GM21528 (cell line): ENCODE results near the gene SNX25.
A peak's percentile ranks its signal among the peaks of the same experiment; 100 is the strongest.
"Not testable (repeated sequence)": the region's sequence is repeated elsewhere in the genome, so short reads cannot be mapped to it uniquely, and the experiment has no call there.

Experiments used
- ATAC-seq: cut with Tn5 transposase; IDR thresholded peaks from one replicate; pipeline ENCODE4 v1.9.1; 2021; ENCODE audit warnings: mild to moderate bottlenecking, moderate library complexity; ENCODE audit not compliant: unreplicated experiment, low FRiP score

SNX25 gene

DNA sequence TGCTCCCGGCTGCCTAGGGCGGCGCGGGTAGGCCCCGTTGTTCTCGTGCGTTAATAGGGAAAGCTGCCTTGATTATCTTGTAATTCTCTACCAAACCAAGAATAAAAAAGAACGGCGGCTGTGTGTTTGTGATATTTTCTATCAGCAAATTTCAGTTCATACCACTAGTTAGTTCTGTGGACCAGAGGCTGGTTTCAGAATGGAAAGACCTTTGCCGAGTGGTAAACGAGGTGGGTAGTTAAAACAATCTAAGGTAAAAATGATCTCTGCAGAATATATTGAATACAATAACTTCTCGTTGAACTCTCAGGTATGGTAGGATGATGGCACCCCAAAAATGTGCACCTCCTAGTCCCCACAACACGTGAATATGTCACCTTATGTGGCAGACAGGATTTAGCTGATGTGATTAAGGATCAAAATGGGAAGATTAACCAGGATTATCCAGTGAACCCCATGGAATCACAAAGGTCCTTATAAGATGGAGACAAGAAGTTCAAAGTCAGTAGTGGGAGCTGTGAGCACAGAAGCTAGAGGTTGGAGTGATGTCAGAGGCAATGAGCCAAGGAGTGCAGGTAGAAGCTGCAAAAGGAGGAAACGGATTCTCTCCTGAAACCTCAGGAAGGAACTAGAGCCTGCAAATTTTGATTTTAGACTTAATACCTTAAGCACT lies 5.0 kb upstream of the SNX25 start:
- no peak for ATAC-seq

DNA sequence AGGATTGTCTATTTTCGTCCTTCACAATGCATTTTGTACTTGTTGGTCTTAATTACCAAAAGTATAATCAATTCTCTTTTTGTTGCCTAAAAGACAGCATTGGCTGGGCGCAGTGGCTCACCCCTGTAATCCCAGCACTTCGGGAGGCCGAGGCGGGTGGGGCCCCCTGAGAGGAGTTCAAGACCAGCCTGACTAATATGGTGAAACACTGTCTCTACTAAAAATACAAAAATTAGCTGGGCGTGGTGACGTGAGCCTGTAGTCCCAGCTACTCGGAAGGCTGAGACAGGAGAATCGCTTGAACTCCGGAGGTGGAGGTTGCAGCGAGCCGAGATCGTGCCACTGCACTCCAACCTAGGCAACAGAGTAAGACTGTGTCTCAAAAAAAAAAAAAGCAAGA lies 4.3 kb upstream of the SNX25 start:
- not testable (repeated sequence) for ATAC-seq

DNA sequence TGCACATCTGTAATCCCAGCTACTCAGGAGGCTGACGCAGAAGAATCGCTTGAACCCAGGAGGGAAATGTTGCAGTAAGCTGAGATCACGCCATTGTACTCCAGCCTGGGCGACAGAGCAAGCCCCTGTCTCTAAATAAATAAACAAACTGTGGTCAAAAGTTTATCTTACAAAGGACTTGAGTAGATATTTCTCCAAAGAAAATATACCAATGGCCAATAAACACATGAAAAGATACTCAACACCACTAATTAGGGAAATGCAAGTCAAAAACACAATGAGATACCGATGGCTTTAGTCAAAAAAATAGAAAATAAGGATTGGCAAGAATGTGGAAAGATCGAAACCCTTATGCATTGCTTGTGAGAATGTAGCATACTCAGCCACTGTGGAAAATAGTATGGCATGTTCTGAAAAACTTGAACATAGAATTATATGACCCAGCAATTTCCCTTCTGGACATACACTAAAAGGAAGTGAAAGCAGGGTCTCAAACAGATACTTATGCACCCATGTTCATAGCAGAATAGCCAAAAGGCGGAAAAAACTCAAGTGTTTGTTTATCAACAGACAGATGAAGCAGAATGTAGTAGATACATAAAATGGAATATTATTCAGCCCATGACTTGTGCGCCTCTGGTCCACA lies 3.6 kb upstream of the SNX25 start:
- no peak for ATAC-seq

DNA sequence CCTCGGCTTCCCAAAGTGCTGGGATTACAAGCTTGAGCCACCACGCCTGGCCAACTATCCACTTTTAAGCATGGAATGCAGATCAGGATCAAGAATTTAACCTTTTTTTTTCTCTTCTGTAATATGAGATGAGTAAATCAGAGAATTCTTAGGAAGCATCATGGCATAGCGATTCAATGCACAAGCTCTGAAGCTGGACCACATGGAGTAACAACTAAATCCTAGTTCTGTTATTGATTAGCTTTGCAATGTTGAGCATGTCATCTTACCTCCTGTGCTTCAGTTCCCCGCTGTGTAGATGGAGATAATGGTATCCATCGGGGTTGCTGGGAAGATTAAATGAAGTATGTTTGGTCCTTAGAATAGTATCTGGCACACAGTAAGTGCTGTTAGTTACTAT lies 1.9 kb upstream of the SNX25 start:
- ATAC-seq = no peak

DNA sequence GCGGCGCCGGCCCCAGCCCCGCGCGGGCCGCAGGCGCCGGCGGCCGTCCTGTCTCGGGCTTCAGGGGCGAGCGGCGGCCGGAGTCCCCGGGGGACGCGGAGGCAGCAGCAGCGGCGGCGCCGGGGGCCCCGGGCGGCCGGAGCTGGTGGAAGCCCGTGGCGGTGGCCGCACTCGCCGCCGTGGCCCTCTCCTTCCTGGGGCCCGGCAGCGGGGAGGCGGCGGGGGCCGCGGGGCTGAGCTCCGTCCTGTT lies 379 bp downstream of the SNX25 start:
- ATAC-seq = peak; percentile 12

DNA sequence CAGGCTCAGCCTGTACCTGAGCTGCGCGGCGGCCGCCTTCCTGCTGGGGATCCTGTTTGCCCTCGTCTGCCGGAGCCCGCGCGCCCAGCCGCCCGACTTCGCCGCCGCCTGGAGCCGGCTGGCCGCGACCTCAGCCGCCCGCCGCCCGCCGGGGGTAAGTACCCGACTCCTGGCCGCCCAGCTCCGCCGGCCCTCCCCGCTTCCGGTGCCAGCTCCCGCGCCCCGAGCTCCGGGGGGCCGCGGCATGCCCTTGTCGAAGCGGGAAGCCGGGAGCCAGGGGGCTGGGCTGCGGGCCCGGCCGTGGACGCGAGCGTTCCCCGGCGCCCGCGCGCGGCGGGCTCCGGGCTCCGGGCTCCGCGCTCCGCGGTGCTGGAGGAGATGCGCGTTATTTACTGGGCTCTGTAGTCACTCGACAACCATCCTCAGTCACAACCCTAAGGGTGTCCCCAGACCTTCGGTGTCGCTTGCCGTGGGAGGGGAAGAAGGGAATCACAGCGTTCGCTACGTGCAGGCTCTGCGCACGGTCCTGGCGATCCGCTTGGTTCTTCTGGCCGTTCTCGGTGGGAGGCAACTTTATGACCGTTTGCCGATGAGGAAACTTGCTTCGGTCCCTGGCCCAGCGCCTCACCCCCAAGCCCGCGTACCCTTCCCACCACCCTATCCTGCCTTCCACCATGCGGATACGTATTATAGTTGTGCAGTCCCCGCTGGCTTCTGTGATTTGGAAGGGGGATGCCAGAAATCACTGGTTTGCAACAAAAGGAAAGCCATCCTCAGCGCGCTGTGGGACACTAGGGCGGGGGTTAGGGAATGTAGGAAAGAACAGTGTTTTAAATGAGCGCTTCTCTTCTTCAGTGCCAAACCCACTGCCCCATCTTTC lies 944 bp downstream of the SNX25 start:
- ATAC-seq = peak; percentile 18

DNA sequence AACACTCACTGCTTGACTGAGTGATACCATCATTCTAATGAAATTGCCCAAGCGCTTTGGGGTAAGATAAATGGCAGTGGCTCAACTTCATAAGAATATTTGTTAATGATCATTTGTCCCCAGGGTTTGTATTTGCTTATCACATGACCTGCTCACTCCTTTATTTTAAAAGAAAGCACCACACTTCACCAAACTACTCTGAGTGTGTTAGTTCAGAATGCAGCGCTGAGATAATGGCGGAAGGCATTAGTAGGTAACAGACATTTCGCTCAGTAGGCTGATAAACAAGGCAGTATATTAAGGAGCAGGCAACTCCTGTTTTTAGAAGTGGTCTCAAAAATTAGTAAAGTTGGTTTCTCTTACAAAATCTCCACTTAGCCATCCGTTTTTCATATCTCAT lies 1.6 kb downstream of the SNX25 start:
- ATAC-seq = no peak

DNA sequence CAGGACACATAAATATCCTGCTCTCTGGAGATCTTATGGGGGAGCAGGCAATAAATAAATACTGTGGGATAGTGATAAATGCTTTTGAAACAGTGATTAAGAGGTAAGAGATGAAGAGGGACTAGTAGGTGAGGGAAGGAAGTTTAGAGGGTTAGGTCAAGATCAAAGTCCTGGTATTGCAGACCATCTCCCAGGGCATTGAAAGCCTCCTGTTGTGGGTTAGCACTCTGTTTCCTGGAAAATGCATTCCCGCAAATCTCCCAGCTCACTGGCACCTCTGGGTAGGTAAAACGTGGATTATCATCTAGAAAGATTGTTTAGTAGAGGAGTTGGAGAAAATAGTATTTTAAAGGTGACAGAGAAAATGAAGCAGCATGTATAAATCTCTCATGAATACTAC lies 2.2 kb downstream of the SNX25 start:
- ATAC-seq = no peak

DNA sequence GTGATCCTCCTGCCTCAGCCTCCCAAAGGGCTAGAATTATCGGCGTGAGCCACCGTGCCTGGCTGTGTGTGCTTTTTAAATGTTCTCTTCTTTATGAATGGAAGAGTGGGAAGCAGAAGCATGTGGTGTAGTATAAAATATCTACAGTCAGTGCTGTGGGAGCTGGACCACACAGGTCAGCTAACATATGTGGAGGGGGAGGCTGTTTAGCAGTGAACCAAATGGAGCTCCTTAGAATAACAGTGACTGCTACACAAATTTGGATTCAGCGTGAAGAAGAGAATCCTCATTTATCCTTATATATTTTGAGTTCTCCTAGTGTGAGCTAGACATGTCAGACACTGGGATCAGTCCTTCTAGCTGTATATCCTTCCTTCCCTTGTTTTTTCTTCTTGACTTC lies 3.2 kb downstream of the SNX25 start:
- ATAC-seq = no peak

DNA sequence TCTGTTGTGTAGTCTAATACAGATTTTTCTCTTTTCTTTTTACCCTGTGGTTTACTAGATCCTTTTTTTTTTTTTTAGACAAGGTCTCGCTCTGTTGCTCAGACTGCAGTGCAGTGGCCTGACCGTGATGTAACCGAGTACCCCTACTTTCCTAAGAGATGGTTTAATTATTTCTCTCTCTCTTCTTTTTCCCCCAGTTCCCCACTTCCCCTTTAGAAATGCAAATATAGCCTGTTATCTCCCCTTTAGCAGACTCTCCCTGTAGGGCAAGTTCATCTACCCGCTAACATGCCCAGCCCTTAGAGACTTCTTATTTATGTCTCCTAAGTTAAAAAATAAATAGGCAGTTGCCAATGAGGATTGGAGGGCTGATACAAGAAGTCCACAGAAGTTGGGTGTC lies 4.5 kb downstream of the SNX25 start:
- peak; percentile 53 for ATAC-seq

DNA sequence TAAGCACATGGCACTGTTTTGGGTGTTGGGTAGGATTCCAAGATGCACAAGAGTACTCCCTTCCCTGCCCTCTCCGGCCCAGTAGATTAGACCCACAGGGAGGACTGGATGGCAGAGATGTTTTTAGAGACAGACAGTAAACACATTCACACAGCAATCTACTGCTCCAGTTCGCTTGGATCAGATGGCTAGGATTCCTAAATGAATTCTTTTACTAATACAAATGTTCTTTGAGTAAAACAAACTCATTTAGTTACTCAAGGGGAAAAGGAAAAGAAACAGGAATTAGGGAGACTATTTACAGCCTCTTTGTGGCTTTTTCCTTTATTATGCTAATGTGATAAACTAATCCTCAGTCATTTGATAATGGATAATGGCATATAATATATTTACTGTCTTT lies 5.9 kb downstream of the SNX25 start:
- no peak for ATAC-seq

DNA sequence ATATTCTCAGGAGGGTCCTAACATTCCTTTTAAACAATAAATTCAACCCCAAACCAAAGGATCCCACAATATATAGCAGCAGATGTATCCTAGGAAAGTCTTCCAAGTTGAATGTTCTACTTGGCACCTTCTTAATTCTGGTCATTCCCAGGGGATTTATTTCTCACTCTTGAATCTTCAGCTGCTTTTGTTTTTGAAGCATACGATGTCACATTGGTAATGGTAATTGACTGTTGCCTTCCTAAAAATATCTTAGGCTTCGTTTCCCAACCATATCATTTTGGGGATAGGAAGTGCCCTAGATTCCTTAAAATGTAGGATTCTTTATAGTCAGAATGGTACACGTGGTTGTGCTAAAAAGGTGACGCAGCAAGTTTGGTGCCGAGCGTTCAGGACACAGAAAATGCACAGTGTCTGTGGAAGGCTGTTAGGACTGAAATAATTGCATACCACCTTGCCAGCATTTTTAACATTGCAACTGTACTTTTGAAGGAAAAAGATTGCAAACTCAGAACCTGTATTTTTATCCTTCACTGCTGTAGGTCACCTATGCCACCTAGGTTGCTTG lies 8.1 kb downstream of the SNX25 start:
- ATAC-seq = no peak

DNA sequence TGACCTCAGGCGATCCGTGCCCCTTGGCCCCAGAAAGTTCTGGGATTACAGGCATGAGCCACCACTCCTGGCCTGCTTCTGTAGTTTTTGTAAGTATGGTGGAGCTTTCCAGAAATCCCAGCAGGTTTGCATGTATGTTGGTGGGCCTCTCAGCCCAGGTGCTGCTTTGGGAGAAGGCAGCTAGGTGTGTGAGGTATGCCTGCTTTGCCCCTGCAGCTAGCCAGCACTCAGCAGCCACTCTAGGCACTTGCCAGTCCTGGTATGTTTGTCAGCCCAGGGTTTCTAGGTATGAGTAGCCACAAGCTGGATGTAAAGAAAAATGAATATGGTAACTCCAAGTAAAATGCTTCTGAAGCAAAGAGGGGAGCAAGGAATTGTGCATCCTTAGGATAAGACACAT lies 8.9 kb downstream of the SNX25 start:
- ATAC-seq = no peak

DNA sequence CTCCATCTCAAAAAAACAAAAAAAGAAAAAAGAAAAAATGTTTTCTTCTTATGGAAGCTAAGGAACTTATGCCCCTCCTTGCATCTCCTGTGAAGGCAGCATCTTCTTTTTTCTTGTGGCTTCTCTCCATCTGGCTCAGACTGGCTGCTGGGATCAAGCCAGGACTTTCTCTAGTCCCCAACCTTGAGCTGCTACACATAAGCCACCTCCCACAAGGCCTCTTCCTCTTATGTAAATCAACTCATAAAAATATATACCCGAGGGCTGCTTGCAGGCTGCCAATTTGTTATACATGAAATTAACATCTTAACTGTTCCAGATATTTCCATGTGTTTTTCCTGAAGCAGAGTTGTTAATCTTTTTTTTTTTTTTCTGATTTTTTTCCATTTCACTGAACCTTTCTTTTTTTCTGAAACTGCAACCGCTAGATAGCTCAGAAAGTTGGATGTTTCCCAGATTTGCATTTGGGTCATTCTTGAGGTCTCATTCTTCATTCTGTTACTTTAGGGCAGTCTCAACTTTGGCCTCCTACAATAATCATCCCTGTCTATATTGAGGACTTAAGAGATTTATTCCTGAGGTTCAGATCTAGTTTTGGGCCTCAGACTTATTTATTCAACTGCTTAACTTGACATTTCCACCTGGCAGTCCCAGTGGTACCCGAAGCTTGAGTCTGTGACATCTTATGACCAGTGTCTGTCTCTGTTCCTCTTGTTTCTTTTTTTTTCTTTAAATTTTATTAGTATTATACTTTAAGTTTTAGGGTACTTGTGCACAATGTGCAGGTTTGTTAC lies 10.3 kb downstream of the SNX25 start:
- peak; percentile 74 for ATAC-seq

DNA sequence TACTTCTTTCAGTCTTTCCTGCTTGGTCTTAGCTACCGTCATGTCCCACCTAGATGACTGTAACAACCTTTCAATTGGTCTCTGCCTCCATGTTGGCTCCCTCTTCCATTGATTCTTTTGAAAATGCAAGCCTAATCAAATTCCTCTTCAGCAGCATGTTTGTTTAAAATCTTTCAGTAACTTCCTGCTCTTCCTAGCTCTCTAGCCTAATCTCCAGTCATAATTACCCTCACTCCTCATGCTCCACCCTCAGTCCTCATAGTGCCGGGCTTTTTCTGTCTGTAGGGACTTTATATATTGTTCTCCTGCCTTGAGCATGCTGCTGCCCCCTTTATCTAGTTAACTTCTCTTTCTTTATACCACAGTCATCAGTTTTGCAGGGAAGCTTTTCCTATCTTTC lies 12.1 kb downstream of the SNX25 start:
- no peak for ATAC-seq

DNA sequence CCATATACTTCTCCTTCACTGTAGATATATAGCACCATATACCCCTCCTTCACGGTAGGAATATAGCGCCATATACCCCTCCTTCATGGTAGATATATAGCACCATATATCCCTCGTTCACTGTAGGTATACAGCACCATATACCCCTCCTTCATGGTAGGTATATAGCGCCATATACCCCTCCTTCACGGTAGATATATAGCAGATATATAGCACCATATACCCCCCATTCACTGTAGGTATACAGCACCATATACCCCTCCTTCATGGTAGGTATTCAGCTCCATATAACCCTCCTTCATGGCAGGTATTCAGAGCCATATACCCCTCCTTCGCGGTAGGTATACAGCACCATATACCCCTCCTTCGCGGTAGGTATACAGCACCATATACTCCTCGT lies 12.5 kb downstream of the SNX25 start:
- ATAC-seq = no peak

DNA sequence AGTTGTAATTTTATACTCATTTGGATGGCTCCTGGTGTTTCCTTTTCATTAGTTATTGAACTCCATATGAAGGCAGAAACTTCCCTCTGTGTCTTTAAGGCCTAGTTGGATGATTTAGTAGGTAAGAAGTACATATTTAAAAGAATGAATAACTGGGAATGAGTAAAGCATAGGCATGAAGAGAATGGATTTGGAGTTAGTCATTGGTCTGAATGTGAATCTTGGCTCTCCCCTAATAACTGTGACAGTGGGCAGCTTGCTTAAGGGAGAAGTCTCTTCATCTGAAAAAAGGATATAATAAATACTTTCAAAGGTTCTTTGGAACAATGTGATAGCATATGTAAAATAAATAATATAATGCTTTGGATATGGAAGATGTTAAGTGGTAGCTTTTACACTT lies 13.2 kb downstream of the SNX25 start:
- no peak for ATAC-seq

DNA sequence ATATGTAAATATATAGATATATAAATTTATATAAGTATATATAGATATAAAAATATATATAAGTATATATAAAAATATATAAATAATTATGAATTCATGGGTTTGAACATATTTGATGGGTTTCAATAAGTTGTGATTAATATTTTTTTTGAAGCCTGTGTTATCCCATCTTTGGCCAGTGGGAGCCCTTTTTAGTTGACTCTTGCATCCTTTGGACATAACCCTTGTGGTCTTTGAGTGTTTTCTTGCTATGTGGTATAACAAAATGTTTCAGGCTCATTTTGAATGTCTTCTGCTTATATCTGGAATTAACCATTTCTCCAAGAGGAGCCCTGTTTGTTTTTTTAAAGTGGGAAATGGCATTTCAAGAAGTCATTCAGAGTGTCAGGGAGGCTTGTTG lies 15.2 kb downstream of the SNX25 start:
- no peak for ATAC-seq

DNA sequence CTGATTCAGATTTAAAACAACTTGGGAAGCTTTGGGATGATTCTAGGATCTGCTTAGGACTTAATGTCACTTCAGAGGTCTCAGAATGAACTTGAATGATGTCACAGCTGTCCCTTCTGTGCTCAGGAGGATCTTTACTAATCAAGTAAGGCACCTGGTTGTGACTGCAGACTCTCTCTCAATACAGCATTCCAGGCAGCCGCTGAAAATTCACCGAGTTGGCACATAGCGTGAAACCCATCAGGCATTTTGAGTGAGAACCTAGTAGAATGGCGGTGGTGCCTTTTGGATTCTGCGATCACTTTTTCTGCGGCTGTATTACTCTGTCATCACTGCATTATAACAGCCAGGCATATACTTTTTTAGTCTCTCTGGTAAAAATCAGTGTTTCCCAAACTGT lies 16.5 kb downstream of the SNX25 start:
- ATAC-seq = no peak

DNA sequence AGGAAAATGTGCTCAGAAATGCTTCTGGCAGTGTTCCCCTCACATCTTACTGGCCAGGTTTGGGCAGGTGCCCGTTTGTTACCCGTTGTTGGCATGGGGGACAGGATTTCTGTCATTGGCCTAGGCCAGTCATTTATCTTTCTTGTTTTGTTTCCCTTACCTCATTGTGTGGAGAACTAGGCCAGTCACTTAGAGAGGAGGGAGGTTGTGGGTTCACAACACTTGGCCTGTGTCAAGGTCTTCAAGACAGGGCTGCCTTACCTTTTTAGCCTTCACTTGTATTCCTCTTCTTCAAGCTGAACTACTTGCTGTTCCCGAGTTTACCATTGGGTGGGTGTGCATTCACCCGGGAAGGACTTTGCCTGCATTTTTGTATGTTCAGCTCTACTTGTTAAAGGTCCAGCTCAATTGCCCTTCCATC lies 17.7 kb downstream of the SNX25 start:
- no peak for ATAC-seq
